ENCODE measurements around the gene CALCOCO2. TPM values are rescaled to one million over a fixed set of nuclear protein-coding genes. Genes with fewer than 3 reads are reported as not detected.

Gene CALCOCO2
- total RNA-seq, 4 donors from 2014 or later = 157 to 210 (median 183) TPM

DNA sequence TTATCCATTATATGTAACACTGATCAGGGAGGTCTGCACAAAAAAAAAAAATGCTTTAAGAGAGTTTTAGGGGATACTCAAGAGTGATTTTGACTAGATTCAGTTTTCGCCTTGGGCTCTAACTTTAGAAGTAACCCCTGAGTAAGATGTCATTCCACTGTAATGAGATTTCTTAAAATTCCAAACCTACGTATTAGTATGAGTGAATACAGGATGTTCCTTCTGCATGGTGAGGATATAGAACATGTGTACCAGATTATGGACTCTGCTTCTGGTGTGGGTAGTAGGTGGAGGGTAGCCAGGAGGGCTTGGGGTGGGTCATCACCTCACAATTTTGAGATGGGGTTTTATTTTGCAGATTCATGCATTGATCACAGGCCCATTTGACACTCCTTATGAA is 81.6 kb downstream of the CALCOCO2 start:
- TF ChIP-seq, protein P1, sequence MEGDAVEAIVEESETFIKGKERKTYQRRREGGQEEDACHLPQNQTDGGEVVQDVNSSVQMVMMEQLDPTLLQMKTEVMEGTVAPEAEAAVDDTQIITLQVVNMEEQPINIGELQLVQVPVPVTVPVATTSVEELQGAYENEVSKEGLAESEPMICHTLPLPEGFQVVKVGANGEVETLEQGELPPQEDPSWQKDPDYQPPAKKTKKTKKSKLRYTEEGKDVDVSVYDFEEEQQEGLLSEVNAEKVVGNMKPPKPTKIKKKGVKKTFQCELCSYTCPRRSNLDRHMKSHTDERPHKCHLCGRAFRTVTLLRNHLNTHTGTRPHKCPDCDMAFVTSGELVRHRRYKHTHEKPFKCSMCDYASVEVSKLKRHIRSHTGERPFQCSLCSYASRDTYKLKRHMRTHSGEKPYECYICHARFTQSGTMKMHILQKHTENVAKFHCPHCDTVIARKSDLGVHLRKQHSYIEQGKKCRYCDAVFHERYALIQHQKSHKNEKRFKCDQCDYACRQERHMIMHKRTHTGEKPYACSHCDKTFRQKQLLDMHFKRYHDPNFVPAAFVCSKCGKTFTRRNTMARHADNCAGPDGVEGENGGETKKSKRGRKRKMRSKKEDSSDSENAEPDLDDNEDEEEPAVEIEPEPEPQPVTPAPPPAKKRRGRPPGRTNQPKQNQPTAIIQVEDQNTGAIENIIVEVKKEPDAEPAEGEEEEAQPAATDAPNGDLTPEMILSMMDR (IDR thresholded peaks at IDR 0.05) = no peak
- TF ChIP-seq POLR2A (IDR thresholded peaks at IDR 0.05; ENCODE audit: low read depth) = no peak
- TF ChIP-seq EP300 (IDR thresholded peaks at IDR 0.05) = no peak
- no peak for TF ChIP-seq POLR2AphosphoS5 (IDR thresholded peaks at IDR 0.05)
- Histone ChIP-seq H3K36me3 (peaks cover 17 to 65% (median 57%) of the 10 kb centered on the region in 4 donors), H3K27me3 (no peaks in the 10 kb centered on the region), H3K4me1 (peaks cover 36 to 64% (median 57%) of the 10 kb centered on the region in 4 donors), H3K9me3 (no peaks in the 10 kb centered on the region), H3K27ac (replicated peaks in 1 of 4) (no peak overlapping the region), H3K4me3 (no peak overlapping the region)
- WGBS = 76% methylated on average over 2 of the region's 2 CpGs
- intact Hi-C loops (cut with DNase I) = loop anchor here (10.0 kb wide), 1 partner anchor 58 kb away; no protein-coding TSS in a partner anchor
- no peak for DNase-seq (ENCODE audit: extremely low spot score)

Small RNAs within 50 kb of the gene (small RNA-seq; reads per million reads assigned to genes)
- gene AC068531.1 (0 reads per million in 3 donors), gene RF00263 (0 reads per million in 3 donors)

Other genes starting within 250 kb of the CALCOCO2 start
- gene HOXB3, start 240.8 kb upstream of the CALCOCO2 start, total RNA-seq = 10 to 100 TPM; 10.8 to 34.9 (median 28.7) TPM
- gene HOXB5, start 237.3 kb upstream of the CALCOCO2 start, total RNA-seq = under 1 TPM; 0.17 to 0.83 (median 0.36) TPM
- 1 to 10 TPM; 2.2 to 5.4 (median 2.9) TPM for gene HOXB6, start 226.0 kb upstream of the CALCOCO2 start, total RNA-seq
- gene HOXB7, start 220.0 kb upstream of the CALCOCO2 start, total RNA-seq = 1 to 10 TPM in 1 of 4 donors, under 1 TPM in 3; 0.52 to 1.7 (median 0.66) TPM
- not detected for gene HOXB8, start 215.7 kb upstream of the CALCOCO2 start, total RNA-seq
- not detected for gene HOXB9, start 204.7 kb upstream of the CALCOCO2 start, total RNA-seq
- not detected for gene PRAC1, start 108.5 kb upstream of the CALCOCO2 start, total RNA-seq
- gene PRAC2, start 107.8 kb upstream of the CALCOCO2 start, total RNA-seq = not detected
- not detected for gene HOXB13, start 102.3 kb upstream of the CALCOCO2 start, total RNA-seq
- gene TTLL6, start 13.8 kb upstream of the CALCOCO2 start, total RNA-seq = 1 to 10 TPM in 1 of 4 donors, under 1 TPM in 2, not detected in 1; under 0.01 to 1.1 (median 0.29) TPM
- gene ATP5MC1, start 61.8 kb downstream of the CALCOCO2 start, total RNA-seq = 10 to 100 TPM; 62.5 to 93.9 (median 72.9) TPM
- gene UBE2Z, start 77.4 kb downstream of the CALCOCO2 start, total RNA-seq = 10 to 100 TPM; 46.4 to 76.4 (median 62.9) TPM
- gene SNF8, start 113.8 kb downstream of the CALCOCO2 start, total RNA-seq = 10 to 100 TPM; 80.6 to 97.1 (median 92.3) TPM
- not detected for gene GIP, start 137.6 kb downstream of the CALCOCO2 start, total RNA-seq
- gene IGF2BP1, start 166.3 kb downstream of the CALCOCO2 start, total RNA-seq = not detected